ENCODE results near the gene RXFP3.

GRCh38 chr5:33891446-33891787 lies 44.8 kb upstream of the RXFP3 start:
- TF ChIP-seq, protein P1, sequence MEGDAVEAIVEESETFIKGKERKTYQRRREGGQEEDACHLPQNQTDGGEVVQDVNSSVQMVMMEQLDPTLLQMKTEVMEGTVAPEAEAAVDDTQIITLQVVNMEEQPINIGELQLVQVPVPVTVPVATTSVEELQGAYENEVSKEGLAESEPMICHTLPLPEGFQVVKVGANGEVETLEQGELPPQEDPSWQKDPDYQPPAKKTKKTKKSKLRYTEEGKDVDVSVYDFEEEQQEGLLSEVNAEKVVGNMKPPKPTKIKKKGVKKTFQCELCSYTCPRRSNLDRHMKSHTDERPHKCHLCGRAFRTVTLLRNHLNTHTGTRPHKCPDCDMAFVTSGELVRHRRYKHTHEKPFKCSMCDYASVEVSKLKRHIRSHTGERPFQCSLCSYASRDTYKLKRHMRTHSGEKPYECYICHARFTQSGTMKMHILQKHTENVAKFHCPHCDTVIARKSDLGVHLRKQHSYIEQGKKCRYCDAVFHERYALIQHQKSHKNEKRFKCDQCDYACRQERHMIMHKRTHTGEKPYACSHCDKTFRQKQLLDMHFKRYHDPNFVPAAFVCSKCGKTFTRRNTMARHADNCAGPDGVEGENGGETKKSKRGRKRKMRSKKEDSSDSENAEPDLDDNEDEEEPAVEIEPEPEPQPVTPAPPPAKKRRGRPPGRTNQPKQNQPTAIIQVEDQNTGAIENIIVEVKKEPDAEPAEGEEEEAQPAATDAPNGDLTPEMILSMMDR (IDR thresholded peaks at IDR 0.05), result no peak
- no peak for TF ChIP-seq POLR2A (IDR thresholded peaks at IDR 0.05)

Data from thyroid gland (tissue), 4 donors.